Activated T-cell treated with anti-CD3 and anti-CD28 coated beads, Interleukin-2, amount 50 U/mL, for 72 hours (primary cell): ENCODE data around the gene DIRAS1. TPM values are rescaled to one million over a fixed set of nuclear protein-coding genes. Genes with fewer than 3 reads are reported as not detected.

Source experiments
- ATAC-seq, 2 donors: fragments of 150-1000 bp; cut with Tn5 transposase; replicated peaks in 1 of 2; 2 replicates each; pipeline ENCODE4 v1.10.0; 2021; ENCODE audit warnings: moderate library complexity in 2 of 2, mild to moderate bottlenecking in 1 of 2
- DNase-seq, 2 donors: peaks; one replicate each; pipeline ENCODE4 v3.0.0; 2021 to 2022; ENCODE audit warnings: mixed read lengths in 1 of 2
- H3K27ac Mint-ChIP-seq: one replicate; pipeline ENCODE4 v1.8.0; 2022; ENCODE audit warnings: mild to moderate bottlenecking, moderate library complexity, mixed read lengths
- H3K27me3 Mint-ChIP-seq: one replicate; pipeline ENCODE4 v1.8.0; 2022; ENCODE audit warnings: low read depth, mixed read lengths
- H3K36me3 Mint-ChIP-seq, 2 donors: one replicate each; pipeline ENCODE4 v1.8.0; 2022; ENCODE audit warnings: mixed read lengths in 2 of 2, mild to moderate bottlenecking in 1 of 2; ENCODE audit not compliant: insufficient read depth in 2 of 2
- H3K4me1 Mint-ChIP-seq: one replicate; pipeline ENCODE4 v1.8.0; 2022; ENCODE audit warnings: low read depth, mixed read lengths
- H3K4me3 Mint-ChIP-seq, 2 donors: one replicate each; pipeline ENCODE4 v1.8.0; 2022; ENCODE audit warnings: mild to moderate bottlenecking in 2 of 2, mixed read lengths in 2 of 2, moderate library complexity in 2 of 2
- H3K9me3 Mint-ChIP-seq, 2 donors: one replicate each; pipeline ENCODE4 v1.8.0; 2022; ENCODE audit warnings: mixed read lengths in 2 of 2
- total RNA-seq, 2 donors: library from RNA; stranded (reverse); gene quantifications; one replicate each; pipeline ENCODE4 v1.2.3, GENCODE V29; 2022

Gene DIRAS1
- total RNA-seq: under 1 TPM; 0.32 to 0.55 TPM

- Mint-ChIP-seq H3K27me3 (peaks cover 16% of the 10 kb centered on the region), H3K27ac (no peak within 1 kb of the TSS), H3K36me3 (no peaks in the 10 kb centered on the region), H3K9me3 (peaks cover 0 to under 1% of the 10 kb centered on the region in 2 donors), H3K4me1 (peaks cover 4% of the 10 kb centered on the region), H3K4me3 (peak within 1 kb of the TSS; percentile 51 to 62)
- ATAC-seq (peak; percentile 31 to 38), DNase-seq (no peak)
Observed at GRCh38 chr19:2720777-2721569, at the start of gene DIRAS1. TSS of gene DIRAS1 (minus strand) at chr19:2721372. CDS start at chr19:2717806, 3,566 bp downstream.

- Mint-ChIP-seq H3K4me1 (peaks cover 12% of the 10 kb centered on the region), H3K9me3 (no peaks in the 10 kb centered on the region), H3K4me3 (no peak overlapping the region), H3K36me3 (peaks cover 1 to 4% of the 10 kb centered on the region in 2 donors), H3K27ac (no peak overlapping the region), H3K27me3 (no peaks in the 10 kb centered on the region)
- DNase-seq (no peak), ATAC-seq (no peak)
Observed at GRCh38 chr19:2770055-2771013, 49.2 kb upstream of the DIRAS1 start.

GRCh38 chr19:2769218-2769617 lies 48.0 kb upstream of the DIRAS1 start:
- Mint-ChIP-seq H3K36me3 (peaks cover 1 to 4% of the 10 kb centered on the region in 2 donors), H3K27ac (no peak overlapping the region), H3K27me3 (no peaks in the 10 kb centered on the region), H3K4me1 (peaks cover 1% of the 10 kb centered on the region), H3K4me3 (no peak overlapping the region), H3K9me3 (no peaks in the 10 kb centered on the region)
- DNase-seq (no peak), ATAC-seq (no peak)

GRCh38 chr19:2768365-2769132 lies 47.4 kb upstream of the DIRAS1 start:
- Mint-ChIP-seq H3K36me3 (peaks cover 1 to 4% of the 10 kb centered on the region in 2 donors), H3K27me3 (no peaks in the 10 kb centered on the region), H3K4me1 (no peaks in the 10 kb centered on the region), H3K9me3 (no peaks in the 10 kb centered on the region), H3K4me3 (no peak overlapping the region), H3K27ac (no peak overlapping the region)
- ATAC-seq: no peak
- DNase-seq: no peak

- H3K27me3 Mint-ChIP-seq: no peaks in the 10 kb centered on the region
- peaks cover 1 to 6% of the 10 kb centered on the region in 2 donors for H3K36me3 Mint-ChIP-seq
- H3K27ac Mint-ChIP-seq: no peak overlapping the region
- ATAC-seq: no peak
- H3K9me3 Mint-ChIP-seq: no peaks in the 10 kb centered on the region
- no peaks in the 10 kb centered on the region for H3K4me1 Mint-ChIP-seq
- DNase-seq: no peak
- H3K4me3 Mint-ChIP-seq: no peak overlapping the region
Observed at GRCh38 chr19:2767688-2768087, 46.5 kb upstream of the DIRAS1 start.

GRCh38 chr19:2766594-2767372 lies 45.6 kb upstream of the DIRAS1 start:
- no peaks in the 10 kb centered on the region for H3K27me3 Mint-ChIP-seq
- H3K4me1 Mint-ChIP-seq: no peaks in the 10 kb centered on the region
- no peak overlapping the region for H3K27ac Mint-ChIP-seq
- no peak for ATAC-seq
- H3K36me3 Mint-ChIP-seq: peaks cover 1 to 6% of the 10 kb centered on the region in 2 donors
- no peaks in the 10 kb centered on the region for H3K9me3 Mint-ChIP-seq
- no peak for DNase-seq
- no peak overlapping the region for H3K4me3 Mint-ChIP-seq

- no peak overlapping the region for H3K27ac Mint-ChIP-seq
- DNase-seq (no peak), ATAC-seq (no peak)
- H3K9me3 Mint-ChIP-seq: no peaks in the 10 kb centered on the region
- peaks cover 1 to 7% of the 10 kb centered on the region in 2 donors for H3K36me3 Mint-ChIP-seq
- no peaks in the 10 kb centered on the region for H3K4me1 Mint-ChIP-seq
- no peak overlapping the region for H3K4me3 Mint-ChIP-seq
- H3K27me3 Mint-ChIP-seq: no peaks in the 10 kb centered on the region
Observed at GRCh38 chr19:2765376-2765775, 44.2 kb upstream of the DIRAS1 start.

- Mint-ChIP-seq H3K4me1 (no peaks in the 10 kb centered on the region), H3K9me3 (no peaks in the 10 kb centered on the region), H3K36me3 (peaks cover 1 to 7% of the 10 kb centered on the region in 2 donors), H3K27me3 (no peaks in the 10 kb centered on the region), H3K4me3 (no peak overlapping the region), H3K27ac (no peak overlapping the region)
- no peak for ATAC-seq
- DNase-seq: no peak
Observed at GRCh38 chr19:2764945-2765344, 43.8 kb upstream of the DIRAS1 start.

GRCh38 chr19:2763687-2764086 lies 42.5 kb upstream of the DIRAS1 start:
- Mint-ChIP-seq H3K27me3 (no peaks in the 10 kb centered on the region), H3K4me3 (no peak overlapping the region), H3K9me3 (no peaks in the 10 kb centered on the region), H3K36me3 (peaks cover 1 to 7% of the 10 kb centered on the region in 2 donors), H3K4me1 (no peaks in the 10 kb centered on the region), H3K27ac (no peak overlapping the region)
- no peak for ATAC-seq
- no peak for DNase-seq

GRCh38 chr19:2762783-2763496 lies 41.8 kb upstream of the DIRAS1 start:
- H3K27ac Mint-ChIP-seq: no peak overlapping the region

GRCh38 chr19:2761876-2762782 lies 41.0 kb upstream of the DIRAS1 start:
- Mint-ChIP-seq H3K27me3 (no peaks in the 10 kb centered on the region), H3K27ac (no peak overlapping the region), H3K4me3 (no peak overlapping the region), H3K4me1 (no peaks in the 10 kb centered on the region), H3K9me3 (no peaks in the 10 kb centered on the region), H3K36me3 (peaks cover 1 to 6% of the 10 kb centered on the region in 2 donors)
- ATAC-seq (no peak), DNase-seq (no peak)

More at GRCh38 chr19:2762783-2763496, 41.8 kb upstream of the DIRAS1 start:
- Mint-ChIP-seq H3K4me3 (no peak overlapping the region), H3K27me3 (no peaks in the 10 kb centered on the region), H3K36me3 (peaks cover 1 to 4% of the 10 kb centered on the region in 2 donors), H3K4me1 (no peaks in the 10 kb centered on the region), H3K9me3 (no peaks in the 10 kb centered on the region)
- no peak for ATAC-seq
- DNase-seq: no peak
